HCT116 (cell line): Measurements from ENCODE around the gene STK11. TPM values are rescaled to one million over a fixed set of nuclear protein-coding genes. Genes with fewer than 3 reads are reported as not detected.

ENCODE experiments used
- ATAC-seq: fragments of 200-7000 bp; cut with Tn5 transposase; 2 replicates; pipeline ENCODE4 v1.9.1; 2020; ENCODE audit warnings: mild to moderate bottlenecking, moderate library complexity
- BruUV-seq: library from RNA; stranded (reverse); fragments of 400-500 nt; replicated peaks from 2 replicates; lab custom pipeline; 2021; lab: Mats Ljungman, UMichigan
- CTCF ChIA-PET: fragments of 300-600 bp; sonication (Branson Sonifier 250); formaldehyde crosslinking; loops from one replicate; lab custom pipeline; 2021; ENCODE audit warnings: antibody characterized with exemption; lab: Charles Lee
- POLR2A ChIA-PET: fragments of 300-600, 350-600 bp; sonication (Branson Sonifier 250); formaldehyde crosslinking; loops from one replicate; lab custom pipeline; 2021; ENCODE audit warnings: antibody characterized with exemption; lab: Charles Lee
- RAD21 ChIA-PET, 2 experiments: fragments of 300-600 bp; sonication (Branson Sonifier 250); formaldehyde crosslinking; loops; one replicate each; lab custom pipeline; 2023; ENCODE audit warnings: low total read pairs in 2 of 2; ENCODE audit not compliant: uncharacterized antibody in 2 of 2, unreplicated experiment in 2 of 2, low non-redundant PET in 1 of 2; lab: Charles Lee
- DNase-seq: peaks from one replicate; pipeline ENCODE4 v3.0.0-alpha.2; 2010; ENCODE audit warnings: low read depth, low spot score
- H2AFZ ChIP-seq: fragments of 200-600 bp; shearing (Covaris generic), sonication (generic); 2 replicates; pipeline ENCODE4 v1.6.1; 2017; ENCODE audit warnings: low read depth, mixed run types, mixed read lengths, antibody characterized with exemption, low read length; ENCODE audit not compliant: poor library complexity, severe bottlenecking
- H3K27ac ChIP-seq: 2 replicates; pipeline ENCODE4 v1.5.1; 2012; ENCODE audit warnings: low read depth, low read length
- H3K27me3 ChIP-seq: fragments of 200-600 bp; sonication (generic); 2 replicates; pipeline ENCODE4 v1.6.1; 2016; ENCODE audit warnings: mixed run types, low read length, mixed read lengths; ENCODE audit not compliant: insufficient read depth
- H3K36me3 ChIP-seq, 2 experiments: fragments of 200-500 bp in 1 of 2; fragments of 200-600 bp in 1 of 2; sonication (Bioruptor generic) in 1 of 2; sonication (generic) in 1 of 2; 2 replicates each; pipeline versions ENCODE4 v1.5.1 to v1.6.1; 2014 to 2016; ENCODE audit warnings: low read length in 2 of 2, inconsistent platforms in 1 of 2, mixed read lengths in 1 of 2, mixed run types in 1 of 2; ENCODE audit not compliant: insufficient read depth in 2 of 2, control insufficient read depth in 1 of 2
- H3K4me1 ChIP-seq, 2 experiments: fragments of 200-600 bp in 1 of 2; sonication (generic) in 1 of 2; 2 replicates each; pipeline versions ENCODE4 v1.5.1 to v1.6.1; 2012 to 2017; ENCODE audit warnings: low read length in 2 of 2, inconsistent platforms in 1 of 2, mild to moderate bottlenecking in 1 of 2, mixed read lengths in 1 of 2, mixed run types in 1 of 2, moderate library complexity in 1 of 2; ENCODE audit not compliant: insufficient read depth in 2 of 2, control insufficient read depth in 1 of 2
- H3K4me2 ChIP-seq: fragments of 200-600 bp; sonication (generic); 2 replicates; pipeline ENCODE4 v1.6.1; 2017; ENCODE audit warnings: mixed run types, low read length, mixed read lengths
- H3K4me3 ChIP-seq, 2 experiments: fragments of 200-600 bp in 1 of 2; sonication (generic) in 1 of 2; replicated peaks in 1 of 2; 2 replicates each; pipeline ENCODE4 v1.5.1; 2011 to 2016; ENCODE audit warnings: low read length in 2 of 2, control low read depth in 1 of 2, low read depth in 1 of 2, mild to moderate bottlenecking in 1 of 2, mixed read lengths in 1 of 2, mixed run types in 1 of 2
- H3K79me2 ChIP-seq: fragments of 200-600 bp; sonication (generic); 2 replicates; pipeline ENCODE4 v1.6.1; 2017; ENCODE audit warnings: mild to moderate bottlenecking, mixed run types, low read length, moderate library complexity, mixed read lengths; ENCODE audit not compliant: insufficient read depth
- H3K9ac ChIP-seq: fragments of 200-600 bp; sonication (generic); 2 replicates; pipeline ENCODE4 v1.6.1; 2016; ENCODE audit warnings: low read length, mixed read lengths
- H3K9me2 ChIP-seq: fragments of 200-600 bp; sonication (generic), shearing (Covaris generic); 2 replicates; pipeline ENCODE4 v1.6.1; 2017; ENCODE audit warnings: mixed run types, mild to moderate bottlenecking, moderate library complexity; ENCODE audit not compliant: insufficient read depth
- H3K9me3 ChIP-seq, 2 experiments: fragments of 200-500 bp in 1 of 2; fragments of 200-600 bp in 1 of 2; sonication (Bioruptor generic) in 1 of 2; sonication (generic) in 1 of 2; 2 replicates each; pipeline ENCODE4 v1.6.1; 2014 to 2017; ENCODE audit warnings: low read length in 2 of 2, mixed read lengths in 2 of 2, inconsistent platforms in 1 of 2, low read depth in 1 of 2, mild to moderate bottlenecking in 1 of 2, mixed run types in 1 of 2, moderate library complexity in 1 of 2; ENCODE audit not compliant: control insufficient read depth in 1 of 2, insufficient read depth in 1 of 2
- H4K20me1 ChIP-seq: fragments of 200-600 bp; sonication (generic), shearing (Covaris generic); 2 replicates; pipeline ENCODE4 v1.6.1; 2017; ENCODE audit warnings: mixed run types, mild to moderate bottlenecking, moderate library complexity; ENCODE audit not compliant: insufficient read depth
- EGR1 ChIP-seq: IDR thresholded peaks from 2 replicates; pipeline ENCODE4 v1.6.1; 2012; ENCODE audit warnings: low read depth
- EZH2 ChIP-seq: fragments of 200-600 bp; sonication (generic); IDR thresholded peaks from 2 replicates; pipeline ENCODE4 v1.6.1; 2017; ENCODE audit warnings: antibody characterized with exemption, mixed run types
- POLR2A ChIP-seq: IDR thresholded peaks from 2 replicates; pipeline ENCODE4 v1.7.0; 2011; ENCODE audit warnings: borderline replicate concordance; ENCODE audit not compliant: insufficient read depth, insufficient read length; ENCODE audit errors: extremely low read depth
- POLR2AphosphoS5 ChIP-seq: IDR thresholded peaks from 2 replicates; pipeline ENCODE4 v1.6.1; 2011; ENCODE audit warnings: mild to moderate bottlenecking, low read depth, low read length, moderate library complexity
- REST ChIP-seq: IDR thresholded peaks from 2 replicates; pipeline ENCODE4 v1.6.1; 2012; ENCODE audit warnings: low read depth
- SIN3A ChIP-seq: IDR thresholded peaks from 2 replicates; pipeline ENCODE4 v1.6.1; 2012; ENCODE audit warnings: low read depth
- SRF ChIP-seq: IDR thresholded peaks from 2 replicates; pipeline ENCODE4 v1.6.1; 2012; ENCODE audit warnings: low read depth
- ZBTB33 ChIP-seq: IDR thresholded peaks from 2 replicates; pipeline ENCODE4 v1.6.1; 2011; ENCODE audit warnings: mild to moderate bottlenecking, low read length, moderate library complexity; ENCODE audit not compliant: insufficient replicate concordance; ENCODE audit errors: extremely low read depth
- ZFX ChIP-seq: fragments of 450-650 bp; IDR thresholded peaks from 2 replicates; pipeline ENCODE4 v1.6.1; 2017
- intact Hi-C: fragments of 100-400 bp; cut with micrococcal nuclease; formaldehyde crosslinking; loops from 2 replicates; pipeline ENCODE4 v1.10.0; 2022
- total RNA-seq: library from RNA; stranded (reverse); gene quantifications from one replicate; pipeline ENCODE4 v1.2.1, GENCODE V29; 2021; ENCODE audit not compliant: unreplicated experiment

The STK11 gene
- total RNA-seq, 1 experiment from 2014 or later: 86.9 TPM

- TF ChIP-seq ZBTB33: no peak
Measured at GRCh38 chr19:1248786-1249297, 43.3 kb downstream of the STK11 start (continued).

GRCh38 chr19:1249298-1249989, 43.9 kb downstream of the STK11 start:
- H3K4me1 ChIP-seq: peaks cover 45 to 74% of the 10 kb centered on the region in 2 experiments
- ATAC-seq (peak; percentile 45), DNase-seq (peak; percentile 89)
- intact Hi-C loops: loop anchor here (1.0 to 10.0 kb wide), 3 partner anchors 17 to 455 kb away; partner anchors contain the start of genes CNN2, PTBP1, RNU6-2 and TMEM259
- POLR2A ChIA-PET: interaction anchor here (0.7 to 1.0 kb wide), 2 partner anchors 16 to 17 kb away, joined by 3 read pairs; no protein-coding TSS in a partner anchor
- H3K4me2 ChIP-seq: peak overlapping the region; percentile 99
- no peaks in the 10 kb centered on the region for H3K9me3 ChIP-seq
- peaks cover 59% of the 10 kb centered on the region for H3K79me2 ChIP-seq
- peak overlapping the region; percentile 68 to 74 for H3K4me3 ChIP-seq
- RAD21 ChIA-PET: no interaction called here
- BruUV-seq: no TSS peak
- peaks cover 8% of the 10 kb centered on the region; the same call in 1 of the 2 replicates for H4K20me1 ChIP-seq
- peaks cover 11 to 28% of the 10 kb centered on the region in 2 experiments for H3K36me3 ChIP-seq
- H3K27ac ChIP-seq: peak overlapping the region; percentile 100
- no peaks in the 10 kb centered on the region for H3K9me2 ChIP-seq
- no peak for TF ChIP-seq ZFX
- no peak for TF ChIP-seq SRF
- peak; percentile 18 for TF ChIP-seq ZBTB33
- no peak for TF ChIP-seq REST
- peak; percentile 92 for TF ChIP-seq POLR2AphosphoS5
- TF ChIP-seq POLR2A: peak; percentile 43
- TF ChIP-seq SIN3A: peak; percentile 95
- no peak for TF ChIP-seq EZH2
- peak; percentile 74; the same call in 1 of the 2 replicates for TF ChIP-seq EGR1
- CTCF ChIA-PET: interaction anchor here (1.0 kb wide), 1 partner anchor 17 kb away, joined by 7 read pairs; no protein-coding TSS in a partner anchor
- H3K9ac ChIP-seq: peak overlapping the region; percentile 99
- no peak overlapping the region for H2AFZ ChIP-seq
- no peaks in the 10 kb centered on the region for H3K27me3 ChIP-seq
